A549 (cell line): ENCODE measurements around the gene CCDC87. TPM values are rescaled to one million over a fixed set of nuclear protein-coding genes. Genes with fewer than 3 reads are reported as not detected.

ENCODE experiments used
- ATAC-seq, 2 experiments: fragments of 200-7000 bp in 1 of 2; fragments of >200 bp in 1 of 2; cut with Nextera tagmentation in 1 of 2; cut with Tn5 transposase in 1 of 2; 3 replicates each; pipeline versions ENCODE4 v1.8.0 to v1.9.1; 2018 to 2020; ENCODE audit warnings: mild to moderate bottlenecking in 1 of 2, moderate library complexity in 1 of 2
- CTCF ChIA-PET: fragments of 300-600 bp; sonication (Branson Sonifier 250); formaldehyde crosslinking; extraction: SDS; loops from one replicate; lab custom pipeline; 2021; ENCODE audit warnings: antibody characterized with exemption, inconsistent platforms; lab: Yijun Ruan, JAX
- POLR2A ChIA-PET: fragments of 350-600 bp; formaldehyde crosslinking; extraction: SDS; loops from one replicate; lab custom pipeline; 2021; ENCODE audit warnings: antibody characterized with exemption, inconsistent platforms; lab: Yijun Ruan, JAX
- DNase-seq, 2 experiments: peaks; one replicate each; pipeline versions ENCODE4 v3.0.0 to v3.0.0-alpha.2; 2011 to 2016; ENCODE audit warnings: low read depth in 1 of 2, low spot score in 1 of 2
- FAIRE-seq: peaks from 2 replicates; lab custom pipeline; 2011; peaks lifted over from hg19 to GRCh38; lab: Jason Lieb, UNC
- H3K27ac ChIP-seq, 2 experiments: fragments of >200 bp; sonication (Bioruptor Twin); formaldehyde crosslinking; 3 replicates each; pipeline ENCODE4 v1.5.1; 2016 to 2017
- H3K4me1 ChIP-seq: fragments of >200 bp; sonication (Bioruptor Twin); formaldehyde crosslinking; 3 replicates; pipeline ENCODE4 v1.6.1; 2016
- H3K4me2 ChIP-seq: fragments of >200 bp; sonication (Bioruptor Twin); formaldehyde crosslinking; 3 replicates; pipeline ENCODE4 v1.6.1; 2016
- H3K4me3 ChIP-seq: fragments of >200 bp; sonication (Bioruptor Twin); formaldehyde crosslinking; 3 replicates; pipeline ENCODE4 v1.5.1; 2016
- H3K9me3 ChIP-seq: fragments of >200 bp; sonication (Bioruptor Twin); formaldehyde crosslinking; 3 replicates; pipeline ENCODE4 v1.6.1; 2016
- BHLHE40 ChIP-seq: IDR thresholded peaks from 2 replicates; pipeline ENCODE4 v1.6.1; 2012; ENCODE audit warnings: low read depth, low read length, inconsistent platforms
- CEBPB ChIP-seq, 2 experiments: fragments of >200 bp in 1 of 2; sonication (Bioruptor Twin) in 1 of 2; formaldehyde crosslinking in 1 of 2; IDR thresholded peaks; 2 replicates each; pipeline ENCODE4 v1.6.1; 2012 to 2016
- CHD2 ChIP-seq: fragments of 150-350 bp; IDR thresholded peaks from 2 replicates; pipeline ENCODE4 v1.6.1; 2014; ENCODE audit warnings: low read length; ENCODE audit not compliant: partially characterized antibody
- CHD4 ChIP-seq: fragments of 200-600 bp; sonication (generic); IDR thresholded peaks from 2 replicates; pipeline ENCODE4 v1.6.1; 2016; ENCODE audit warnings: antibody characterized with exemption, mild to moderate bottlenecking, borderline replicate concordance
- EHF ChIP-seq: fragments of 250-450 bp; sonication (Bioruptor Pico); IDR thresholded peaks from 2 replicates; pipeline ENCODE4 v1.5.0; 2020; ENCODE audit warnings: mild to moderate bottlenecking
- EP300 ChIP-seq, 2 experiments: fragments of >200 bp; sonication (Bioruptor Twin); formaldehyde crosslinking; IDR thresholded peaks; 2 replicates in 1 of 2; 3 replicates in 1 of 2; pipeline ENCODE4 v1.6.1; 2016 to 2017
- FOSL2 ChIP-seq, 2 experiments: fragments of 450-650 bp in 1 of 2; fragments of >200 bp in 1 of 2; sonication (Bioruptor Twin) in 1 of 2; formaldehyde crosslinking; IDR thresholded peaks; 2 replicates each; pipeline versions ENCODE4 v1.5.0 to v1.6.1; 2016 to 2020; ENCODE audit warnings: mild to moderate bottlenecking in 1 of 2, moderate library complexity in 1 of 2
- FOXS1 ChIP-seq: fragments of 250-450 bp; sonication (Bioruptor Pico); IDR thresholded peaks from 2 replicates; pipeline ENCODE4 v1.5.0; 2020; ENCODE audit warnings: mild to moderate bottlenecking, moderate library complexity
- HOXB13 ChIP-seq: fragments of 250-450 bp; sonication (Bioruptor Pico); IDR thresholded peaks from 2 replicates; pipeline ENCODE4 v1.5.0; 2020; ENCODE audit warnings: low read depth, mild to moderate bottlenecking, moderate library complexity
- HOXB5 ChIP-seq: fragments of 250-450 bp; sonication (Bioruptor Pico); IDR thresholded peaks from 2 replicates; pipeline ENCODE4 v1.5.0; 2020; ENCODE audit warnings: mild to moderate bottlenecking, moderate library complexity
- JUN ChIP-seq, 2 experiments: fragments of >200 bp; sonication (Bioruptor Twin); formaldehyde crosslinking; IDR thresholded peaks; 2 replicates in 1 of 2; 3 replicates in 1 of 2; pipeline ENCODE4 v1.6.1; 2016 to 2017
- JUNB ChIP-seq: fragments of >200 bp; sonication (Bioruptor Twin); formaldehyde crosslinking; IDR thresholded peaks from 2 replicates; pipeline ENCODE4 v1.6.1; 2016
- MAFK ChIP-seq: fragments of 450-650 bp; IDR thresholded peaks from 2 replicates; pipeline ENCODE4 v1.6.1; 2014; ENCODE audit not compliant: partially characterized antibody
- NFE2L2 ChIP-seq: fragments of 150-350 bp; conservative IDR thresholded peaks from 2 replicates; pipeline ENCODE4 v1.6.1; 2014; ENCODE audit warnings: low read length
- NPAS2 ChIP-seq: fragments of 250-450 bp; sonication (Bioruptor Pico); IDR thresholded peaks from 2 replicates; pipeline ENCODE4 v1.8.0; 2022; ENCODE audit warnings: mild to moderate bottlenecking, moderate library complexity, borderline replicate concordance
- PHF8 ChIP-seq: fragments of 200-600 bp; sonication (generic); IDR thresholded peaks from 2 replicates; pipeline ENCODE4 v1.6.1; 2016; ENCODE audit warnings: low read depth, mild to moderate bottlenecking, antibody characterized with exemption, moderate library complexity, borderline replicate concordance
- POLR2A ChIP-seq: IDR thresholded peaks from 2 replicates; pipeline ENCODE4 v1.6.1; 2012; ENCODE audit warnings: mild to moderate bottlenecking, low read length
- RFX5 ChIP-seq: fragments of 450-650 bp; IDR thresholded peaks from 2 replicates; pipeline ENCODE4 v1.7.1; 2014; ENCODE audit warnings: antibody characterized with exemption, mild to moderate bottlenecking, moderate library complexity
- RNF2 ChIP-seq: fragments of 200-600 bp; sonication (generic); IDR thresholded peaks from 2 replicates; pipeline ENCODE4 v1.6.1; 2016; ENCODE audit warnings: low read depth, mild to moderate bottlenecking, antibody characterized with exemption, moderate library complexity, borderline replicate concordance
- SMC3 ChIP-seq: fragments of >200 bp; sonication (Bioruptor Twin); formaldehyde crosslinking; IDR thresholded peaks from 3 replicates; pipeline ENCODE4 v1.6.1; 2018; ENCODE audit warnings: inconsistent platforms
- SREBF2 ChIP-seq: fragments of 450-650 bp; IDR thresholded peaks from 2 replicates; pipeline ENCODE4 v1.6.1; 2014; ENCODE audit warnings: mild to moderate bottlenecking, moderate library complexity
- TP53 ChIP-seq: fragments of 250-450 bp; sonication (Bioruptor Pico); IDR thresholded peaks from 2 replicates; pipeline ENCODE4 v1.5.0; 2021; ENCODE audit warnings: mild to moderate bottlenecking, moderate library complexity
- ZC3H11A ChIP-seq: fragments of 450-650 bp; IDR thresholded peaks from 2 replicates; pipeline ENCODE4 v1.6.1; 2014; ENCODE audit warnings: antibody characterized with exemption, mild to moderate bottlenecking
- ZNF302 ChIP-seq: fragments of 250-450 bp; sonication (Bioruptor Pico); IDR thresholded peaks from 2 replicates; pipeline ENCODE4 v1.9.0; 2021; ENCODE audit warnings: inconsistent platforms, mild to moderate bottlenecking, moderate library complexity
- WGBS: methylation state at CpG from one replicate; pipeline ENCODE4 v1.1.6; 2017; ENCODE audit errors: missing lambda C conversion rate; 5-methylcytosine and 5-hydroxymethylcytosine counted together
- polyA plus RNA-seq, 4 experiments: library from polyadenylated mRNA; depleted of rRNA in 3 of 4; stranded (reverse); fragments of >200 nt; fragmentation: RNase III in 1 of 4; extraction: RNeasy Plus Mini Kit Qiagen cat#74134 plus additional on column Dnase treatment in 1 of 4; gene quantifications; 2 replicates in 3 of 4; 3 replicates in 1 of 4; pipeline ENCODE4 v1.2.3, GENCODE V29; 2011 to 2017
- TF ChIP-seq, protein P1 (sequence below): IDR thresholded peaks from 2 replicates; pipeline ENCODE4 v1.6.1; 2012; ENCODE audit warnings: low read depth, borderline replicate concordance
- TF ChIP-seq, protein P2 (sequence below): fragments of >200 bp; sonication (Bioruptor Twin); formaldehyde crosslinking; IDR thresholded peaks from 2 replicates; pipeline ENCODE4 v1.6.1; 2016
- TF ChIP-seq, protein P3 (sequence below): fragments of 250-450 bp; sonication (Bioruptor Pico); IDR thresholded peaks from 2 replicates; pipeline ENCODE4 v1.5.0; 2021; ENCODE audit warnings: mild to moderate bottlenecking, moderate library complexity, borderline replicate concordance
- TF ChIP-seq, protein P4 (sequence below): fragments of >200 bp; sonication (Bioruptor Twin); formaldehyde crosslinking; IDR thresholded peaks from 3 replicates; pipeline ENCODE4 v1.6.1; 2016
- TF ChIP-seq, protein P5 (sequence below): IDR thresholded peaks from 2 replicates; pipeline ENCODE4 v1.6.1; 2012

The CCDC87 gene
- polyA plus RNA-seq, 2 of the 4 experiments (the other 2 are of a cell fraction), result 0.47 to 0.68 TPM

DNA sequence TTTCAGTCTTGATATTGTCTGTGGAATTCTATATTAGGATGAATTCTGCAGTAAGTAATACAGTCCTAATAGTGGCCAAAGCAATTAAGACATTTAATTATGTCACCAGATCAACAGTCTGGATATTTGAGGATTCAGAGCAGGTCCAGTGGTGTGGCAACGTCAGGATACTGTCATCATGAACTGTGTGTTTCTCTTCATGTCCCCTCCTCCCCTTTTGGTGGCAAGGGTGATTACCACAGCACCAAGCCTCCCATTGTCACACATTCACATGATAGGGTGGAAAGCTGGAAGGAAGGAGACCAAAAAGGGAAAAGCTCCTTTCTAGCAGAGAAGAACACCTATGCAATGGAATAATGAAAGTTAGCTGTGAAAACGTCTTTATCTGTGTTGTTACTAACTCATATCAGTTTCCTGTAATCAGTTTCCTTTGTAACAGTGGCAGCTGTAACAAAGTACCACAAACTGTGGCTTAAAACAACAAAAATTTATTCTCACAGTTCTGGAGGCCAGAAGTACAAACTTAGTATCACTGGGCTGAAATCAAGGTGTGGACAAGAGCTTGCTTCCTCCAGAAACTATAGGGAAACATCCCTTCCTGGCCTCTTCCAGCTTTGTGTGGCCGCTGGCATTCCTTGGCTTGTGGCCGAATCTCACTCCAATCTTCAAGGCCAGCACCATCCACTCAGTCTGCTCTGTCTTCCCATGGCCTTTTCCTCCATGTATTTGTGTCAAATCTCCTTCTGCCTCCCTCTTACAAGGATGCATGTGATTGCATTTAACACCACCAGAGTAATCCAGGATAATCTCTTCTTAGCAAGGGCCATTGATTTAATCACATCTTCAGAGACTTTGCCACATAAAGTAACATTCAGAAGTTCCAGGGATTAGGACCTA is 17.1 kb upstream of the CCDC87 start:
- Histone ChIP-seq H3K4me2 (no peak overlapping the region), H3K9me3 (no peaks in the 10 kb centered on the region), H3K4me1 (peaks cover 26% of the 10 kb centered on the region), H3K27ac (no peak overlapping the region), H3K4me3 (no peak overlapping the region)
- FAIRE-seq, result no peak
- TF ChIP-seq EP300 (IDR thresholded peaks at IDR 0.05) (no peak), NPAS2 (CRISPR knock-in tag) (no peak), RNF2 (no peak), SREBF2 (no peak), SMC3 (no peak), JUN (IDR thresholded peaks at IDR 0.05) (no peak)
- TF ChIP-seq, protein P1, sequence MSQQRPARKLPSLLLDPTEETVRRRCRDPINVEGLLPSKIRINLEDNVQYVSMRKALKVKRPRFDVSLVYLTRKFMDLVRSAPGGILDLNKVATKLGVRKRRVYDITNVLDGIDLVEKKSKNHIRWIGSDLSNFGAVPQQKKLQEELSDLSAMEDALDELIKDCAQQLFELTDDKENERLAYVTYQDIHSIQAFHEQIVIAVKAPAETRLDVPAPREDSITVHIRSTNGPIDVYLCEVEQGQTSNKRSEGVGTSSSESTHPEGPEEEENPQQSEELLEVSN, result no peak
- TF ChIP-seq, protein P2, sequence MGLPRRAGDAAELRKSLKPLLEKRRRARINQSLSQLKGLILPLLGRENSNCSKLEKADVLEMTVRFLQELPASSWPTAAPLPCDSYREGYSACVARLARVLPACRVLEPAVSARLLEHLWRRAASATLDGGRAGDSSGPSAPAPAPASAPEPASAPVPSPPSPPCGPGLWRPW, result no peak
- ChIA-PET POLR2A (no interaction called here), CTCF (interaction anchor here (1.6 kb wide), 1 partner anchor 17 kb away, joined by 6 read pairs; the partner anchor contains the start of genes CCDC87 and CCS)
- no peak for ATAC-seq
- no peak for DNase-seq
- 69% methylated on average over 4 of the region's 4 CpGs for WGBS

DNA sequence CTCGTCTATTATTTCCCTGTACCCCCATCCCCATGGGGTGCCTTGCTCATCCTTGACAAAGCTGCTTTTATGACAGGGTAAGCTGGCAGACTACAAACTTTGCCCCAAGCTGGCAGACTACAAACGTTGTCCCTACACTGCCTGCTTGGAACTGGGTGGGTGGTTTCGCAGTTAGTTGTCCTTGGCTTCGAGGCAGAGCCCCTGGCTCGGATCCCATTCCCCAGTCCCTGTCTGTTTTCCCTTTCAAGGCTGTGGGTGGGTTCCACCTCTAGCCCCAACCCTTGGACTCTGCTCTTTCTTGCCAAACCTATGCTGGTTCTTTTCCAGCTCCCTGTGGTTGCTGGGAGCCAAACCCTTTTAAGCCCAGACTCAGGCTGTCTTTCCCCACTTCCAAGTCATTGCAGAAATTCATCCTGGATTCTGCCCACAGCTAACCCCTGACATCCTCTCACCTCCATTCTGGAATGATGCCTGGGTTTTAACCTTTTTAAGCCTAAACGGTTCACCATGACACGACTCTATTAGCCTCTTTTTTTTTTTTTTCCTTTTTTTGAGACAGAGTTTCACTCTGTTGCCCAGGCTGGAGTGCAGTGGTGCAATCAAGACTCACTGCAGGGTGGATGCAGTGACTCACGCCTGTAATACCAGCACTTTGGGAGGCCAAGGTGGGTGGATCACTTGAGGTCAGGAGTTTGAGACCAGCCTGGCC is 14.4 kb upstream of the CCDC87 start:
- peak; percentile 79 to 81 for ATAC-seq
- H3K9me3 ChIP-seq, result no peaks in the 10 kb centered on the region
- FAIRE-seq, result no peak
- peak overlapping the region; percentile 58 to 82 for H3K27ac ChIP-seq
- TF ChIP-seq FOSL2 (IDR thresholded peaks at IDR 0.05), result no peak; the same call in 1 of the 2 replicates
- peak; percentile 54 for TF ChIP-seq FOSL2 (CRISPR knock-in tag; IDR thresholded peaks at IDR 0.05)
- peak; percentile 31 to 44; a peak in 2 of 4 replicates for TF ChIP-seq CEBPB (IDR thresholded peaks at IDR 0.05)
- TF ChIP-seq ZNF302 (CRISPR knock-in tag), result no peak
- TF ChIP-seq ZC3H11A, result no peak
- TF ChIP-seq HOXB13, result no peak
- no peak for TF ChIP-seq MAFK
- TF ChIP-seq FOXS1 (CRISPR knock-in tag), result no peak
- no peak for TF ChIP-seq POLR2A
- no peak for TF ChIP-seq HOXB5
- TF ChIP-seq JUNB, result peak; percentile 17; the same call in 1 of the 2 replicates
- TF ChIP-seq EHF (CRISPR knock-in tag), result no peak
- TF ChIP-seq, protein P3, sequence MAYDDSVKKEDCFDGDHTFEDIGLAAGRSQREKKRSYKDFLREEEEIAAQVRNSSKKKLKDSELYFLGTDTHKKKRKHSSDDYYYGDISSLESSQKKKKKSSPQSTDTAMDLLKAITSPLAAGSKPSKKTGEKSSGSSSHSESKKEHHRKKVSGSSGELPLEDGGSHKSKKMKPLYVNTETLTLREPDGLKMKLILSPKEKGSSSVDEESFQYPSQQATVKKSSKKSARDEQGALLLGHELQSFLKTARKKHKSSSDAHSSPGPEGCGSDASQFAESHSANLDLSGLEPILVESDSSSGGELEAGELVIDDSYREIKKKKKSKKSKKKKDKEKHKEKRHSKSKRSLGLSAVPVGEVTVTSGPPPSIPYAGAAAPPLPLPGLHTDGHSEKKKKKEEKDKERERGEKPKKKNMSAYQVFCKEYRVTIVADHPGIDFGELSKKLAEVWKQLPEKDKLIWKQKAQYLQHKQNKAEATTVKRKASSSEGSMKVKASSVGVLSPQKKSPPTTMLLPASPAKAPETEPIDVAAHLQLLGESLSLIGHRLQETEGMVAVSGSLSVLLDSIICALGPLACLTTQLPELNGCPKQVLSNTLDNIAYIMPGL (CRISPR knock-in tag), result no peak
- no peak for TF ChIP-seq BHLHE40
- 0 out of 5 replicates have a peak, but pooled peaks of 1 of the 2 experiments have one; percentile 29 for TF ChIP-seq EP300 (IDR thresholded peaks at IDR 0.05)
- no peak for TF ChIP-seq PHF8
- no peak for TF ChIP-seq CHD4
- TF ChIP-seq NFE2L2, result no peak
- no peak for TF ChIP-seq SREBF2
- TF ChIP-seq, protein P4, sequence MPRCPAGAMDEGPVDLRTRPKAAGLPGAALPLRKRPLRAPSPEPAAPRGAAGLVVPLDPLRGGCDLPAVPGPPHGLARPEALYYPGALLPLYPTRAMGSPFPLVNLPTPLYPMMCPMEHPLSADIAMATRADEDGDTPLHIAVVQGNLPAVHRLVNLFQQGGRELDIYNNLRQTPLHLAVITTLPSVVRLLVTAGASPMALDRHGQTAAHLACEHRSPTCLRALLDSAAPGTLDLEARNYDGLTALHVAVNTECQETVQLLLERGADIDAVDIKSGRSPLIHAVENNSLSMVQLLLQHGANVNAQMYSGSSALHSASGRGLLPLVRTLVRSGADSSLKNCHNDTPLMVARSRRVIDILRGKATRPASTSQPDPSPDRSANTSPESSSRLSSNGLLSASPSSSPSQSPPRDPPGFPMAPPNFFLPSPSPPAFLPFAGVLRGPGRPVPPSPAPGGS, result no peak
- TF ChIP-seq CHD2, result no peak
- TF ChIP-seq, protein P1, result no peak
- no peak for TF ChIP-seq RFX5
- TF ChIP-seq TP53 (CRISPR knock-in tag), result no peak
- TF ChIP-seq, protein P5, sequence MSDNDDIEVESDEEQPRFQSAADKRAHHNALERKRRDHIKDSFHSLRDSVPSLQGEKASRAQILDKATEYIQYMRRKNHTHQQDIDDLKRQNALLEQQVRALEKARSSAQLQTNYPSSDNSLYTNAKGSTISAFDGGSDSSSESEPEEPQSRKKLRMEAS, result no peak
- TF ChIP-seq JUN (IDR thresholded peaks at IDR 0.05), result peak in 1 of 2 experiments; percentile 33; a peak in 1 of 5 replicates
- CTCF ChIA-PET, result interaction anchor here (0.6 to 1.9 kb wide), 8 partner anchors 8 to 199 kb away, joined by 3 to 8 read pairs (median 6); no protein-coding TSS in a partner anchor
- H3K4me2 ChIP-seq, result peak overlapping the region; percentile 50
- WGBS, result 21% methylated on average over 8 of the region's 8 CpGs
- peak in 1 of 2 experiments; percentile 55 for DNase-seq
- H3K4me1 ChIP-seq, result peaks cover 30% of the 10 kb centered on the region
- no peak overlapping the region for H3K4me3 ChIP-seq
- POLR2A ChIA-PET, result interaction anchor here (1.0 to 3.0 kb wide), 4 partner anchors 10 to 70 kb away, joined by 4 to 44 read pairs (median 10); partner anchors contain the start of genes CCDC87, RBM14, RBM4 and RBM4B
